ENCODE measurements around the gene KCNG1.

- TF ChIP-seq EZH2phosphoT487 (IDR thresholded peaks at IDR 0.05) (no peak), CTCF (IDR thresholded peaks at IDR 0.05) (no peak), EZH2 (IDR thresholded peaks at IDR 0.05) (no peak)
Measured at GRCh38 chr20:50967586-50967985, 55.3 kb downstream of the KCNG1 start.
